Measurements from ENCODE around the gene VPS16.

Gene VPS16

DNA sequence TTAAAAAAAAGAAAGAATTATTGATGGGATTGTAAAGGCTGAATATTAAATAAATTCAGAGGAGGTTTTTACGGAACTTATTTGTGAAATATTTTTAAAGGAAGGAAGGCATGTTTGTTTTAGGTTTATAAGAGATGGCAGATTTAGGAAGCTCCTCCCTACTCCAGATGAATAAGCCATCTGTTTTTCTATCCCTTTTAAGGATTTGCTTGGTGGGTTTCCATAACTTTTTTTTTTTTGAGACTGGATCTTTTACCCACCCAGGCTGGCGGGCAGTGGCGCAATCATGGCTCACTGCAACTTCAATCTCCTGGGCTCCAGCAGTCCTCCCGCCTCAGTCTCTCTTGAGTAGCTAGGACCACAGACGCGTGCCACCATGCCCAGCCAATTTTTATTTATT, 63.1 kb downstream of the VPS16 start:
- no peak for DNase-seq

DNA sequence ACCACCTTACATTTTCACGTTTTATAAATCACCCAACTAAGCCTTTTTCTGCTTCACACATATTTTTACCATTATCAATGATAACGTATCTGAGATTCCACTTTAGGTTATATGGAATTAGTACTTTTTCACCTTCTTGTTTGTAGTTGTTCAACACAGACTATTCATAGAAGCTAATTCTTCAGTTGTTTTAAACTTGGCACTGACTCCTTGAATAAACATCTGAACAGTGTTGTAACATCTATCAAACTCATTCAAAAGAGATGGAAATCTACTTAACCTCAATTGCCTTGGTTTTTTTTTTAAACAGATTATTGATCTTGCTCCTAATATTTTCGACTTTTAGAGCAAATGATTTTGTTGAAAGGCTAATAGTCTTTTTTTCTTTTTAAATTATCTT, 67.0 kb downstream of the VPS16 start:
- DNase-seq, result no peak

DNA sequence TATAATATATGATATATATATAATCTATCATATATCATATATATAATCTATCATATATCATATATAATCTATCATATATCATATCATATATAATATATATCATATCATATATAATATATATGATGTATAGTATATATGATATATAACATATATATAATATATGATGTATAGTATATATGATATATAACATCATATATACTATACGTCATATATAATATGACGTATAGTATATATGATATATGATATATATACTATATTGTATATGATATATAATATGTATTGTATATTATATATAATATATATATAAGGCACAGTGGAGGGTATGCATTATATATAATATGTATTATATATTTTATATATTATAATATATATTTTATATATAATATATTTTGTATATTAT, 69.4 kb downstream of the VPS16 start:
- no peak for DNase-seq

DNA sequence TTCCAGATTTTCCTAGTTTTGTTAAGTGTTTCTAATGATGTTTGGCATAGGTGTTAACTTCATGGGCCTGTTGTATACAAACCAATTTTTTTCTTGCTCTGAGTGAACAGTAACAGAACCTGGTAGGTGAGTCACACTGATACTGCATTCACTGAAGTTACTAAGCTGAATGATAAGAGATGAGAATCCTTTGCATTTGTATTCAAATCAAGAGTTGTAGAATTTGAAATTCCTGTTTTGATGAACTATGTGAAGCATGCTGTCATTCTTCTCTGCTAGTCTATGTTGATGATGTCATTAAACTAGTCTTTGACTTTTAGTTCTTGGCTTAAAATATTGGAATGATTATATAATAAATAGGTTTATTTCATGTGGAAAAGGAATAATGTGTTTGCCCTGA, 70.7 kb downstream of the VPS16 start:
- no peak for DNase-seq

DNA sequence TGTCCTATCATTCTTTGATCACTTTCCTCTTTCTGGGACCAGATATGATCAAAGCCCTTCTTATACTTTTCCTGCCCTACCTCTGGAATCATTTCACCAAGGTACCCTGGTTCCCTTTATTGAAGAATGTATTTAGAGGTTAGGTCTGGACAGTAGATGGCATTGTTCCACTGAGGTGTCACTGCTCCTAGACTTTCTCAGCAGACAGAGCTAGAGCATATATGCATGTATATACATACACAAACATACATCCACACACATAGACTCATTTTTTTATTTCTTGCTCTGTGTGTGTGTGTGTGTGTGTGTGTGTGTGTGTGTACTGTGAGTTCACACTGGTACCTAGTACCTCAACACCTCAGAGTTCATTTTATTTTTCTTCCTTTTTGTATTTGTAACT, 73.6 kb downstream of the VPS16 start:
- no peak for DNase-seq
